HG03135 (cell line): Measurements from ENCODE around the gene JAG1.

Experiments
- ATAC-seq: cut with Tn5 transposase; IDR thresholded peaks from one replicate; pipeline ENCODE4 v1.9.1; 2021; ENCODE audit warnings: mild to moderate bottlenecking, moderate library complexity; ENCODE audit not compliant: unreplicated experiment

The JAG1 gene

DNA sequence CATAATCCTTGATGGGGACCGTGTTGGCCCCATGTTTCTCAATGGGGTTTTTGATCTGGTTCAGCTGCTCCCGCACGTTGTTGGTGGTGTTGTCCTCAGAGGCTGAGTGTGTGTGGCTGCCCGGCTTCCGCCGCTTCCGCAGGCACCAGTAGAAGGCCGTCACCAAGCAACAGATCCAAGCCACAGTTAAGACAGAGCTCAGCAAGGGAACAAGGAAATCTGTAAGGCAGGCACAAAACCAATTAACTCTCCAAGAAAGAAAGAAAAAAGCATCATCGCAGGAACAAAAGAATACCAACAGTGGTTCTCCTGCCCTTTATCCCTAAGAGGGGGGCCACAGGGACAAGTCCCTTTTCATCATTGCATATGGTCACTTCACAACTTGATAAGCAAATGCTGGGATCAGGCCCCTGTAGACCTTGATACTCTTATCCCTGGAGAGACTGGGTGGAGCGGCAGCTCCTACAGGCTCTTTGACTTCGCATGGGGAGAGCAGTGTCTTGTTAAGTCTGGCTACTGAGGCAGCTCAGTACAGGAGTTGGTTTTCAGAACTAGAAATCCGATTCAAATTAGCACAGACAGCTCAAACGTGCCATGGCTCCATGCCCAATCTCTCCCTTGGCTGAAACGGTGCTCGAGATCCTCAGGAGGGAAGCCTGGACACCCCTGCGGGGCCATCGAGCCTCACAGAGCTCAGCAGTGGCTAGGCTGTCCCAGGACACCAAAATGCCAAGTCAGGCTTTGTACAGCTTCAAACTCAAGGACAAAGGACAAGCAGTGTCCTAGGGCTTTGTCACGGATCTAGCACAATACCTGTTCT lies 33.9 kb downstream of the JAG1 start:
- ATAC-seq = no peak

DNA sequence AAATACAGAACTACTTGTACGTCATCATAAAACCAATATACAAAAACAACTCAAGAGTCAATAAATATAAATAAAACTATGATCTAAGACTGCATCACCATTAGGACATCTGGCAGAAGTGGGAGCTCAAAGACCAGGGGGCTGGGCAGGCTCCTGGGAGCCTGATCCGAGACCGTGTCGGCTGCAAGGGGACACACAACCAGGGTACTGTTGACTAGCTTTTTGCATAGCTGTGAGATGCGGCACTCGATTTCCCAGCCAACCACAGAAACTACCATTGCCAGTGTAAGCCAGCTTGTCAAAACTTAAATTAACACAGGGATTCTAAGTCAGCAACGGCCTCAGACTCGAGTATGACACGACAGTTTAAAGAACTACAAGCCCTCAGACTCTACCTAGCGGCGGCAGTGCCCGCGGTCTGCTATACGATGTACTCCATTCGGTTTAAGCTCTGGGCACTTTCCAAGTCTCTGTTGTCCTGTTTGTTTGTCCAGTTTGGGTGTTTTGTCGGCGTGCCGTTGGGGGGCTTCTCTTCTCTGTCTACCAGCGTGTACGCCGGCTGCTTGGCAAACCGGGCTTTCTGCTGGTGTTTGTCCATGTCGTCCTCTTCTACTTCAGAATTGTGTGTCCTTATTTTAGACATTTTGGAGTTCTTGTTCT lies 34.6 kb downstream of the JAG1 start:
- ATAC-seq = no peak

DNA sequence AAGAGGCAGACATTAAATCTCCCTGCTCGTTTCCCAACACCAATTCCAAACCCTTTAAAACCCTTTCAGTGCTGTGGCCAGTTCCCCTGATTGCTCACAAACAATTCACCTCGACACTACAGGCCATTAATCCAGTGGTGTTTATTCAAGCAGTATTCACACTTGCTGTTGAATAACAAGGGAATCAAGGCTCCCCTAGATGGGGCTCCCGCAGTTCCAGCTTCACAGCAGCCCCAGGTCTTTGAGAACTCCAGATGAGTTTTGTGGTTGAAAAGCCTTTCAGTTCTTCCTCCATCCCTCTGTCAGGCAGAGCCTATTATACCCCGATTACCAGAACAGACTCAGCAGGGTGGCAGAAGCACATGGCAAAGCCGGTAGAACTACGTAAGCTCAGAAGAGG lies 36.2 kb downstream of the JAG1 start:
- ATAC-seq = no peak

DNA sequence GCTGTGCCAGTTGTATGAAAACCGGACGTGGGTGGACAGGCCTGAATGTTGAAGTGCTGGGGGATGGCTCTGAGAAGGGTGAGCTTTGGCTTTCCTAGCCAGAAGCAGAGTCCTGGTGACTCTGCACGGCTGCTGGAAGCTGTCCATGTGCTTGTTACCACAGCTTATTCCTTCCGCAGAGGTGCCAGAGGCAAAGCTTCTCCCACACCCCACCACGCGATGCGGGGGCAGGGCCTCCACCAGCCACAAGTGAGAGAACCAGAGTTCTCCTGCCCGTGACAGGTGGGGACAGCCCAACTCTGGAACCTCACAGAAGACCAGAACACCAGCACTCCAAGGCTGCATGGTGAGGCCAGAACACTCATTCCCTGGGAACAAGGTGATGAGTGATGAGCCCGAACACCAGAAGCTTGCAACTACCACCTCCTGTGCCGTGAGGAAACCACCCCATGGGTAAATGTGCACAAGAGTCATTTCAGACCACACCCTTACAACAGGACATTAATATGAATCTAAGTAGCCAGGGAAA lies 36.7 kb downstream of the JAG1 start:
- no peak for ATAC-seq

DNA sequence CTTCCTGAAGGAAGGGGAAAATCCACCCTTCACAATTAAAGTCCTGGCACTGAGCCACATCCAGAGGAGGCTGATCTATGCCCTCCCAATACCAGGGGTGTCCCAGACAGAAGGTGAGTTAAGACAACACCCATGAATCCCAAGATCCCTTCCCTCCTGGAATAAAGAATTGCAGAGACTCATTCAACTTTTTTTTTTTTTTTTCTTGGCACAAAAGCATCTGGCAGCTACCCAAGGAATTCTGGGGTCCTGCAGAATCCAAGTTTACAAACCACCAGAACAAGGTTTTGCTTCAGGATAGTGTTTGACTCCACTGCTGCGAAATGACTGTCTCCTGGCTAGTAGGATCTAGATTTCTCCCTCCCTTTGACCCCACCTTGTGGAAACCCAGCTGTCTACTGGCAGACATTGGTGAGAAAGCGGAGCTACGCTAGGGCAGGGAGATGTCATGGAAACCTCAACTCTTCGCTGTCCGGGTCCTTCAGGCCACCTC lies 37.4 kb downstream of the JAG1 start:
- no peak for ATAC-seq

DNA sequence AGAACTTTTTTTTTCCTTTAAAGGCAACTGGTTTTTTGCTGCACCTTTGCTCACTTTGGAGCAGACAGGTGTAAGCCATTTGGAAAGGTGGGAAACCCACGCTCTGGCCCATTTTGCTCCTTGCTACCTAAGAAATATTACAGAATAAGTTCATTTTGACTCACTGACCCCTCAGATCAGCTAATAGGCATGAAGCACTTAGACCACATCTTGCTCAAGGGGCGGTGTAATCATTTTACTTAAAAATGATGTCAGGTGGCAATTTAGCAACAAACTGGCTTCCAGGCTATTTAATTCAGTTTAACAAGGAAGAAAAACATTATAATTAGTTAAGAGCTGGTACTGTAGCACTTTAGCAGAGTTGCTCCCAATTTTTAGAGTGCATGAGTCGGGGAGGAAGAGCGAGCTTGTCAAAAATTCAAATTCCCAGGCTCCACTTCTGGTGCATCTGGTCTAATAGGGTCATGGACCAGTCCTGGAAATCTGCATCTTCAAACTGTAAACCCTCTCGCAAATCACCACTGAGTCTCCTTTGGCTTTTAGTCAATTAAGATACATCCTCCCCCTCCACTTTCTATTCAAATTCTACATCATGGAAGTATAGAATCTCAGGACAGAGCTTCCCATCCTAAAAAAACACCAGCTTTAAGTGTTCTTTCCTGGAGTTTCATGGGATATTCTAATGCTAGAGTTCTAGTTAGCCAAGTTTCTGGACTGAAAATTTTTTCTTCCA lies 38.2 kb downstream of the JAG1 start:
- no peak for ATAC-seq

DNA sequence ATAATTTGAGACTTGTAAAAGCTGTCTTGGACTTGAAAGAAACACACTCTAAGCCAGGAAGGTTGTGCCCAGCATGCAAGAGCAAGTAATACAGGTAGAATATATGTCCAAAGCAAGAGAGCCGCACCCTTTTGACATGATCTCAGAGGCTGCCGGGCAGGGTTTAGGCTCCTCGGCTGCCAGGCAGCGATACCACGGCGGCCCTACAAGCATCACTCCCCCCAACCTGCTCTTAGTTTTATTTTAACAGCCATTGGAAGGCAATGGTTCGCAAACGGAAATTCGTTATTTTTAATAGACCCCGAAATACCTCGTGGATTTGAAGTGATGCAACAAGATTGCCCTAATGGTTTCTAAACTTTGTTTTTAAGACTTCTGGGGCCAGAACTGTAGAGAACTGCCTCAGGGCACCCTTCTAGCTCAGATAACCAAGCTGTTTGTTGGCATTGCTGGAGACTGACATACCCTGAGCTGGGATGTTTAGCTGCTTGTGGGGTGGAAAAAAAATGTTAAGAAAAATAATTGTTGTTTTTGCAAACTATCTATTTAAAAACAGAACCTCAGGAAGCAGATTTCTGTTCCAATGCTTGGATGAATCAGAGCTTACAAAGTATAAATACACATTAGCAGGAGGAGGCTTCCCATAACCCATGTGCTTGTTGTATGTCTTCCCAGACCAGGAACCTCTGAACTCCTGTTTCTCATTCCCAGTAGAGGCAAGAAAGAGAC lies 39.0 kb downstream of the JAG1 start:
- ATAC-seq = no peak

DNA sequence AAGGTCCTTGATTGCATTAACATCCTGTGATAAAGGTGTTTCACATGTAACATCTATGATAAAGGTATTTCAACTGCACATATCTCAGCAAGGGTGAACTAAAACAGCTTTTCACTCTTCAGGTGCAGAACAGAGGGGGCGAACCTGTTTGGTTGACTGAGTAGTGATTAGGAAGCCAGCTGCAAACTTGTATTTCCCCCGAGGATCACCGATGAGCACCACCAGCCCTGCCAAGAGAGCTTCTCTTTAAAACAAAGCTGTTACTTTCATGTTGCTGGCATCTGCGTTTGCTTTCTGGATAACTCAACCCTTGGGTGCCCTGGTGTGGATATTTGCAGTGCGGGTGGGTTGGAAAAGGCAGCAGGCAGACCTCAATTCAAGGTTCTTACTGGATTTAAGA lies 39.6 kb downstream of the JAG1 start:
- no peak for ATAC-seq

DNA sequence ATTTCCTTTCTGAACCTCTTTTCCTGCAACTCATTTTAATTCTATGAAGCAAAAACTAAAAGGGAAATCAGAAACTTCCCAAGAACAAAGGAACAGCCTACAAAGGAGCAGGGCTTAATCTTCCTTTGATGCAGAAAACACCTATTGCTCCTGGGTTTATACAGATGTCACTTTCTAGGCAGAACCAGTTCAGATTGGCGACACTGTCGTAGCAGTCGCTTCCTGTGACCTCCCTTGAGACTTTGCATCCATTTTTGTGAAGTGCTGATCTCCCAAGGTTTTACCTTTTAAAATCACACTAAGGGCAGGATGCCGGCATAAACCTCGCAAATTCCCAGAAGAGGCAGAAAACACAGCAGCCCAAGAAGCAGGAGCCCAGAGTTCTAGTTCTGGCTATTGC lies 40.1 kb downstream of the JAG1 start:
- ATAC-seq = no peak

DNA sequence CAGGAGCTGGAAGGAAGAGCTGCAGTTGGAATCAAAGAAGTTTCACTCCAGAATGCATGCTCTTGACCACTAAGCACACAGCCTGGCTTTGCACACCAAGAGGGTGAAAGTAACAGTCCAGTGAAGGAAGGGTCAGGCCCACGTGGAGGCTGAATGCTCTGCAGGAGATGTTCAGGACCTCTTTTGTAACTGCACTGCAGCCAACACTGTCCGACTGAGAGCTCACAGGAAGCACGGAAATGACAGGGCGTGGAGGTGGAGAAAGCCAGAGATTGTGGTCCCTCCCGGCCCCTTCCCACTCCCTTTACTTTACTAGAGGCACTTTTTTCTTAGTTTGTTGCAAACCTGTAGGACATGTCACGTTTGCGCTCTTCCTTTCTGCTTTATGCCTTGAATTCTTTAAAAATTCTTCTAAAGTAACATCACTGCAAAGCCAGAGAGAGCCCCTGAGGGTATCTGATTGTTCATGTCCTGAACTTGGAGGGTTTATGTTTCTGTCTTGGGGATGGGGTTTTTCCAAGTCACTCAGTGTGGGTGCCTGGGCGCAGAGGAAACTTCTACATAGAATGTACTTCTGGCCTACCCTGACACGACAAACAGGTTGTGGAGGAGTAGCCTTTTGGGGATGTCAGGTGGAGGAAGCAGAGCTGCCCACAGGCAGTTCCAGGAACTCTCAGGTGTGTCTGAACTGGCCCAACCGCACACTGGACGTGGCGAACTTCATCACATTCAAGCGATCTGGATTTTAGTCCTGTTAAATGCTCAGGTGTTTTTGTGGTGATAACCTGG lies 40.9 kb downstream of the JAG1 start:
- ATAC-seq = no peak

DNA sequence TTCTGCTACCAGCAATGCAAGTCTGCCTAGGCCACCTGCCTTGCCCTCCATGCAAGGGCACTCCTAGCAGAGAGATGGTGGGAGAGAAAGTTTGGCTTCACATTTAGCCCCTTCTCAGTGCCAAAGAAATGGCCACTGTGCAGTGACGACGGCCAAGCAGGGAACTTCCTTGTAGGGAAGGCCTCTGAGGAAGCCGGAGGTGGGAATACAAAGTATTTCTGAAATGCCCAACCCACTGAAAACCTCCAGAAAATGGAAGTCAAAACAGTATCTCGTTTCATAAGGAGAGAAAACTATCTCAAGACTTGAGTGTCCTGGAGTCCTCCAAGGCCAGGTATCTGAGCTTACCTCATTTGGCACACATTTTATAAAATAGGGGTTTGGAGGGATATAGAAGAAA lies 42.7 kb downstream of the JAG1 start:
- no peak for ATAC-seq

DNA sequence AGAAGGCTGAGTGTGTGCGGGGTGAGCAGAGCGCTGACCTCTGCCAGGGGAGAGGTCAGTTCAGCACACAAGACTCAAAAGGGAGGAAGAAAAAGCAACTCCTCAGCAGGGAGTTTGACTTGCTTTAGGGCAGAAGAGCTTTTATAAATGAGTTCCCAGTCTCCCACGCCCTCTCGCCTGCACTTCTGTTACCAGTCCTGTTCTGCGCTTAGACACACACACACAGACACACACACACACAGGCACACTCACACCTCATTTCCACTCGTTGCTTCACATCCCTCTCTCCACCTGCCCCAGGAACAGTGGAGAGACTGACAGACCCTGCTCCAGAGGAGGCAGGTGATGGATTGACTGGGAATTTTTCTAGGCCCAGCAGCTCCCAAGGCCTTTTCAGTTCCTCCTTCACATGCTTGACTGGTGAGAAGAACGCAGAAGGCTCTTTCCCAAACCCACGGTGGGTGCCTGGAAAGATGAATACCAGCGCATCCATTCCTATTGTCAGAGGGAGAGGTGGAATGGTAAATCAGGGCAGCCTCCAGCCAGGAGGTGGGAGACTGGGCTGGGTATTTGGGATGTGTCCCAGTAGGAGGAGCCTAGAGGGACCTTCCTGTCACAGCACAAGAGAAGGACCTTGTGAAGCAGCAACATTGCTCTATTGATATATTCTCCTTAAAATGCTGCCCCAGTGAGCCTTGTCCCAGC lies 43.7 kb downstream of the JAG1 start:
- no peak for ATAC-seq

DNA sequence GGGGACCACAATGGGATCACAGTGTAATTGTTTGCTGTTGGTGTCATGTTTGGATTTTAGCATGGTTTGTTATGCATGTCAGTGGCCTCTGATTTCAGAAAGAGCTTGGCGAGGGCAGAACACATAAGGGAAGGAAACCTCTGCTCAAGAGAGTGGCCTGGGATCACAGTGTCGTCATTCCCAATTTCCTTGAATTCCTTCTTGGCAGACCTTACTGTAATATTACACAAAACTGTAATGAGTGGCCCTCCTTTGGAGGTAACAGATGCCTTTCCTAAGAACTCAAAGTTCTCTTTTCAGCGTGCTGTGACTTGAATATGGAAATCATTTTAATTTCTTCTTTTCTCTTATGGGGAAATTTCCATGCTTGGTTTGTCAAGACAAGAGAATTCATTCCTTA lies 46.9 kb downstream of the JAG1 start:
- no peak for ATAC-seq

DNA sequence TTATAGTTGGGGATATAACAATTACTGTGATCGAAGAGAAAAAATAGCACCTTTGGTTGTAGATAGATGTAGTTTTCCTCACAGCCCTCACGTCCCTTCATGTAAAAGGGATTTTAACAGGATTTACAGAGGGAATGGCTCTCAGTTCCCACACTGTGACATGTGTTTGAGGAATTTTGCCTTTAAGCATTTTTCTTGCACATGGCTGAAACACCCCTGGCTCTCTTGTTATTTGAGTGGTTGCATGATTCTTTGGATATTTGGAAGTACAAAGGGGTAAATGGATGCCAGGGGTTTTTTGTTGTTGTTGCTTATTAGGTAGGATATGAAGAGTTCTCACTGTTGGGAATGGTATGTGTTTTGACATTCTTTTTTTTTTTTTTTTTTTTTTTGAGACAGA lies 48.2 kb downstream of the JAG1 start:
- no peak for ATAC-seq

DNA sequence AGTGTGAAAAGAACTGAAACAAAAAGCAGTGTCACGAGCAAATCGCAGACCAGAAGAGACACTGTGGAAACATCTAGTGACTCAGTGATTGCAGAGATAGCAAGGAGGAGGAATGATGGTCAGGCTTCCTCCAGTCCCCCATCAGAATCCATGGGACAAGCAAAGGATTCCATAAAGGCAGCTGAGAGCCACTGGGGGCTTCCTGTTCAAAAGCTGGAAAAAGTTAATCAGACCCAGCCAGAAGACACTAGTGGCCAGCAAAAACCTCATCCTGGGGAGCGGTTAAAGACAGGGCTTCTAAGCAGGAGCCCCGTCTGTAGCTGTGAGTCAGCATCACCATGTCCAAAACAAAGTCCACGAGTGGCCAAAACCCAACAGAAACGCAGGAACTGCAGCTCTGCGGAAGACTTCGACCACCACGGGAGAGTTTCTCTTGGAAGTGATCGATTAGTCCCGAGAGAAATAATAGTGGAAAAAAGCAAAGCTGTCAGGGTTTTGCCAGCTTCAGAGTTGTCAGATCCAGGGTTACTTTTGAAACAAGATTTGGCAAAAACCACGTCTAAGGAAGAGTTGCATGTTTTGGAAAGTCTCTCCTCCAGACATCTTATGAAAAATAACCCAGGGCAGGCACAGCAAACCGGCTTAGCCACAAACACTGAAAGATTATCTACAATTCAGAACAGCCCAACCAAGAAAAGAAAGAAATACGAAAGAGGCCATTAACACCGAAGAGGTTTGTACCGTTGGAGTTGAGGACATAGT lies 51.0 kb downstream of the JAG1 start:
- ATAC-seq = no peak

DNA sequence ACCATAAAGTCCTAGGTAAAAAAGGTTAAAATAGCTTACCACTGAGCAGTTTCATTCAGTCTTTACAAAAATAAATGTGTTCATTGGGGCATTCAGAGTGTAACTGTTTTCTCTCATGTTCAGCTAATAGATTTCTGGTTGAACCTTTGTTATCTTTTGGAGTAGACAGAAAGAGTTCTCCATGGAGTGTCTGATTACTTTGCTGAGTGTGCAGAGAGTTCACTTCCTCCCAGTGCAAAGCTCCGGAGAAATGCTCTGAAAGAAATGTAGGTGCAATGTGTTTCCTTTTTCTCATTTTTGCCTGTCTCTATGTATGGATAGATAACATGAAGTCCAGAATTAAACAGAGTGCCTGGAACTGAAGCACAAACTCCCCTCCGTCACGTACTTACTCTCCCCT lies 52.6 kb downstream of the JAG1 start:
- no peak for ATAC-seq

DNA sequence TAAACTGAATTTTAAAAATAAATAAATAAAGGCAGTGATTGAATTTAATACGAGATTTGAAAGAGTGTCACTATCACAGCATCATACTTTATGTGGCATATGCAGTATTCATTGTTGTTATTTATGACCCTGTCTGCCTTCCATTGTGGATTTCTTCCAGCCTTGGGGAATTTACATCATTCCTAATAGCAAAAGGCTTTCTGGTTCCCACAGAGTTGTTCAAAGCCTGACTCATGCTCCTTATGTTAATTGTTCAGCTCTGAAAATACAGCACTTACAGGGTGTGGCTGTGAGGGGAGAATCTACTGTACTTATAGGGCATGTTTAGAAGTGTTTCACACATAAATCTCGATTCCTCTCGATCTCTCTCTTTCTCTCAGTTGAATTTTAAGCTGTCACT lies 54.4 kb downstream of the JAG1 start:
- no peak for ATAC-seq

DNA sequence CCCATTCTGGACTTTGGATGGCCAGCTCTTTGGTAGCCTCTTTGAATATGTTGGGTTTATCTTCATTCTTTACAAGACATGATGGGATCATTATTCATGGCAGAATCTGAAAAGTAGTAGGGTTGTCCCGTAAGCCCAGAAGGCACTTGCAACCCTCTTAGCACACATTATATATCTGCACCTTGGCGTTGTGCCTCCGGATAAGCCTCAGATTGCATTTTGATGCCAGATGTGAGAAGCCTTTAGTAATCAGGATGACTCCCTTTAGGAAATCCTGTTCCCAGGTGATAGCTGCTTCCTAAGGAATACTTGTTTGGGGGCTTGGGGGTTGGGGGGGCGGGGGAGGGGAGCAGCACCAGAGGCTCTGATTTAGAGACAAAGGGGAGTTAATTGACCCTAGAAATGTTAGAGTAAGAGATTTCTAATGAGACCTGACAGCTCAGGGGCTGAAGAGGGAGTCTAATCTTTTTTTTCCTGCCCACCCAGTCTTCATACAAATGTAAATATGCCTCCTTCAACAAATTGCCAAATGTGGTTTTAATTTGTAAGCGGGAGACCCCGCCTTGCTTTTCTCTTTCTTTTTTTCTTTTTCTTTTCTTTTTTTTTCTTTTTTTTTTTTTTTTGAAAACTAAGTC lies 55.1 kb downstream of the JAG1 start:
- ATAC-seq = no peak
